ENCODE data around the gene SETBP1. TPM values are rescaled to one million over a fixed set of nuclear protein-coding genes. Genes with fewer than 3 reads are reported as not detected.
A peak's percentile ranks its signal among the peaks of the same experiment; 100 is the strongest.

SETBP1 gene
- total and polyA plus RNA-seq, 2 of the 8 experiments (the other 6 are each of a cell fraction or from before 2014, with no cell fraction given) = 2.0 to 6.5 TPM

DNA sequence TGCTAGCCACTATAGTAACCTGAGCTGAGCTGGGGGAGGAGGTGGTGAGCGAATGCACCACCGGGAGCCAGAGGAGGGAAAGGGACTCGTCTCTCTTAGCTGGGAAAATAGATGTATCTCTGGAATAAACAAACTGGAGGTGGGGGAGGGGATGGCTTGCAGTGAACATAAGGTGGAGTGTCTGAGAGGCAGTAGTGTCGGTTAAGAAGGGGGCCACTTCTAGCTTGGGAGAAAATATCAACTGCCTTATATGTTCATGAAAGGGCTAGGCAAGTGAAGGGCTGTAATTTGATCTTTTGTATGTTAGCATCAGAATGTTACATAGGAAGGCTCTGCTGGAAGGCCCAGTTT, 2.2 kb downstream of the SETBP1 start (continued):
- TF ChIP-seq MAFK (IDR thresholded peaks at IDR 0.05; ENCODE audit: low read depth, low read length) (no peak), TAF7 (optimal IDR thresholded peaks at IDR 0.05; ENCODE audit: borderline replicate concordance, low read depth, low read length) (no peak), TBP (IDR thresholded peaks at IDR 0.05; ENCODE audit: low read depth, low read length) (no peak), CBX8 (IDR thresholded peaks at IDR 0.05; ENCODE audit: borderline replicate concordance, low read depth, low read length) (no peak), SIX5 (IDR thresholded peaks at IDR 0.05; ENCODE audit: low read depth, low read length) (0 out of 2 replicates have a peak, but pooled peaks have one; percentile 12), CEBPB (IDR thresholded peaks at IDR 0.05; ENCODE audit: low read depth, low read length) (no peak), RAD21 (IDR thresholded peaks at IDR 0.05 in 1 of 2, conservative IDR thresholded peaks at IDR 0.05 in 1 of 2; ENCODE audit: low read depth in 2 of 2, low read length in 2 of 2) (peak; percentile 1 to 14; a peak in 1 of 4 replicates), POLR2A (IDR thresholded peaks at IDR 0.05; ENCODE audit: control extremely low read depth in 1 of 2, low read depth in 2 of 2, low read length in 2 of 2) (no peak), GTF2F1 (IDR thresholded peaks at IDR 0.05; ENCODE audit: borderline replicate concordance, low read depth, low read length) (no peak), SAP30 (IDR thresholded peaks at IDR 0.05; ENCODE audit: insufficient read depth, insufficient replicate concordance, low read length) (no peak), CTCF (IDR thresholded peaks at IDR 0.05; ENCODE audit: control extremely low read depth in 1 of 3, insufficient read depth in 1 of 3, low read depth in 1 of 3, low read length in 3 of 3) (no peak)

Measured in H1 (cell line).